HG02938 (cell line): ENCODE measurements around the gene USP24.
"Not testable (repeated sequence)": the region's sequence is repeated elsewhere in the genome, so short reads cannot be mapped to it uniquely, and the experiment has no call there.

Experiments used
- ATAC-seq: cut with Tn5 transposase; IDR thresholded peaks from one replicate; pipeline ENCODE4 v1.9.1; 2021; ENCODE audit warnings: mild to moderate bottlenecking, moderate library complexity; ENCODE audit not compliant: unreplicated experiment

USP24 gene

DNA sequence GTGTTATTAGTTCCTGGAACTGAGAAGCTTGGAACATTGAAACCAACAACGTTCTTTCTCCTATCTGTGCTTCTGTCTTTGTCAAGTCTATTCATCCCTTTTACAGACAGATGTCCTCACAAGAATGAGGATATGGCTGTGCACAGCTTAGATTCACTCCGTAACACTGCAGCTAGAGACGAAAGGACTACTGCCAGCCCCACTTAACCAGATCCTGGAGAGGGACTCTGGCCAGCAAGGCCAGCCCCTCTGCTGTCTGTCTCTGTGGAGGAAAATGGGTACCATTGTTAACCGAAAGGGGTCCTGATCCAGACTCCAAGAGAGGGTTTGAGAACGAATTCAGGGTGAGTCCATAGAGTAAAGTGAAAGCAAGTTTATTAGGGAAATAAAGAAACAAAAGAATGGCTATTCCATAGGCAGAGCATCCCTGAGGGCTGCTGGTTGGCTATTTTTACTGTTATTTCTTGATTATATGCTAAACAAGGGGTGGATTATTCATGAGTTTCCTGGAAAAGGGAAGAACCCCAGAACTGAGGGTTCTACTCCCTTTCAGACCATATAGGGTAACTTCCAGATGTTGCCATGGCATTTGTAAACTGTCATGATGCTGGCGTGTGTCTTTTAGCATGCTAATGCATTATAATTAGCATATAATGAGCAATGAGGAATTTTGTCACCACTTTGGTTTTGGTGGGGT is 17.4 kb upstream of the USP24 start:
- ATAC-seq: no peak

DNA sequence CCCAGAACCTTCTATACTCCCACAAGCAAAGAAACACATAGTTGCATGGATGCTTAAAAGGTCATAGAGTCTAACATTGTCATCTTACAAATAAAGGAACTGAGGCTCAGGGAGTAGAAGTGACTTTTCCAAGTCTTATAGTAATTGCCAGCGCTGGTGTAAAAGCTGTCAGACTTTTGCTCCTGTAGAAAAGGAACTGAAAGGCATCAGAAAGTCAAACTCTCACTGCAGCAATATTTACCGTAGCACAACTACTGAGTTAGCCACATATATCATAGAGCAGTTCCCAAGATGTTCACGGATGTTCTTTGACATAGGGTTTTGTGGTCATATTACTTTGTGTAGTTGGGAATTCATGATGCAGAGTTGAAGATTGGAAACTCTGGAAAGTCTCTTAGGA is 16.6 kb upstream of the USP24 start:
- ATAC-seq: no peak

DNA sequence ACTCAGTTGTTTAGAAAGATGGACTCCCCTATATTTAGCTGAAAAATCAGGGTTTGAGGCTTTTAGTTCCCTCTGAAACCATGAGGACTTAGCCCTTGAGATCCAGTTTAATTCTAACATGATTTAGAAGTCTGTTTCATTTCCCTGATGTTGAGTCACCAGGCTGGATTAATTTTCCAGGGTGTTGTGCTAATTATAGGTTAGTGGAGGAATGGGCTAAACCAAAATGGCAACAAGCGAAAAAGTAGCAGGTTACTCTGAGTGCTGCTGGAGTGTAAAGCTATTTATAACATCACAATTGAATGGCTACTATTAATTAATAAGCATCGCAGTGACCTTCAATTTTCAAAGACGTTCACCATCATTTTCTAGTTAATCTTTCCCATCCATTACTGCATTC is 15.5 kb upstream of the USP24 start:
- no peak for ATAC-seq

DNA sequence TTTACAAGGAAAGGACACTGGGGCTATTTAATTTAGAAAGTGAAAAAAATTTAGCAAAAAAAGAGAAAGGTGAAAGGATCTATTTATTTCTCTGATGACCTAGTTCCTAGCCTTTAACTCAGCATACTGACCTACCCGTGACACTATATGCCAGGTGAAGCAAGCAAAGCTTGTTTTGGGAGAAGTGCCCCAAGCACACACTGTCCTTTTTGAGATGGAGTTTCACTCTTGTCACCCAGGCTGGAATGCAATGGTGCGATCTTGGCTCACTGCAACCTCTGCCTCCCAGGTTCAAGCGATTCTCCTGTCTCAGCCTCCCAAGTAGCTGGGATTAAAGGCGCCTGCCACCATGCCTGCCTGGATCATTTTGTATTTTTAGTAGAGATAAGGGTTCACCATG is 14.6 kb upstream of the USP24 start:
- ATAC-seq: not testable (repeated sequence)

DNA sequence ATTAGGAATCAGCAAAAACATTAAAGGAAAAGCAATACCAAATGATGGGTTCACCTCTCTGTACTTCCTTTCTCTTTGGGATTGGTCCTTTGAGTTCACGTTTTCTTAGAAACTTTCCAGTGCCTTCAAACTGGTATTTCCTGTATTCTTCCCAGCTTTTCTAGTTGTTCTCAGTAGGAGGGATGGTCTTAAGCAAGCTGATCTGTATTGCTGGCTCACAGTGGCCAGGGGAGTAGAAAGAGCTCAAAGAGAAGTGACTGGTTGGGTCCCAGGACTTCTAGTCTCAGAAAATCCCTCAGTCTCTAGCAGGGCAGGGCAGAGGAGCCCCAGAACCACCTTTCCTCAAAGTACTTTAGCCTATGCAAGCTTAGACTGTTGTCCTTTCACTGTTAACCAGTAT is 10.1 kb upstream of the USP24 start:
- ATAC-seq: no peak

DNA sequence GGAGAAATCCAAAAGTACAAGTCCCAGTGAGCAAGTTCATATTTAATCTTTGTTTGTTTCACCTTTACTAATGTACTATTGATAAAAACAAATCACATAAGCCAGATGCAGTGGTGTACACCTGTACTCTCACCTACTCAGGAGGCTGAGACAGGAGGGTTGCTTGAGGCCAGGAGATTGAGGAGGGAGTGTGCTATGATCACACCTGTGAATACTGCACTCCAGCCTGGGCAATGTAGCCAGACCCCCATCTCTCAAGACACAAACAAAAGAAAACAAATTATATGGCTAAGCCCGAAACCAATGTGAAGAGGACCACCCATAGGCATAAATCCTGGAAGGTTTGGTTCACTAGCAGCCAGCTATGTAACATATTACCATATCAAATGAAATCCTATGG is 9.6 kb upstream of the USP24 start:
- ATAC-seq: no peak

DNA sequence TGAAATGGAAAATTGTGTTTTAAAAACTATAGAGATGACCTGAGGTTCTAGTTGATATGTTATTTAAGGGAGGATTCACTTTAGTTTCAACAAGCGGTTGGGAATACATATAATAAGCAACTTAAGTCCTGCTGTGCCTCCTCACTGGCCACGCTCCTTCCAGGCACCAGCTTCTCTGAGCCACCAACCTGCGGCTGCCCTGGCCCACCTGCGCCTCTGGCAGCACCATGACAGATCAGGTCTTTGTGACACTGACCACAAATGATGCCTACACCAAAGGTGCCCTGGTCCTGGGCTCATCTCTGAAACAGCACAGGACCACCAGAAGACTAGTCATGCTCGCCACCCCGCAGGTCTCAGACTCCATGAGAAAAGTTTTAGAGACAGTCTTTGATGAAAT is 7.0 kb upstream of the USP24 start:
- no peak for ATAC-seq

DNA sequence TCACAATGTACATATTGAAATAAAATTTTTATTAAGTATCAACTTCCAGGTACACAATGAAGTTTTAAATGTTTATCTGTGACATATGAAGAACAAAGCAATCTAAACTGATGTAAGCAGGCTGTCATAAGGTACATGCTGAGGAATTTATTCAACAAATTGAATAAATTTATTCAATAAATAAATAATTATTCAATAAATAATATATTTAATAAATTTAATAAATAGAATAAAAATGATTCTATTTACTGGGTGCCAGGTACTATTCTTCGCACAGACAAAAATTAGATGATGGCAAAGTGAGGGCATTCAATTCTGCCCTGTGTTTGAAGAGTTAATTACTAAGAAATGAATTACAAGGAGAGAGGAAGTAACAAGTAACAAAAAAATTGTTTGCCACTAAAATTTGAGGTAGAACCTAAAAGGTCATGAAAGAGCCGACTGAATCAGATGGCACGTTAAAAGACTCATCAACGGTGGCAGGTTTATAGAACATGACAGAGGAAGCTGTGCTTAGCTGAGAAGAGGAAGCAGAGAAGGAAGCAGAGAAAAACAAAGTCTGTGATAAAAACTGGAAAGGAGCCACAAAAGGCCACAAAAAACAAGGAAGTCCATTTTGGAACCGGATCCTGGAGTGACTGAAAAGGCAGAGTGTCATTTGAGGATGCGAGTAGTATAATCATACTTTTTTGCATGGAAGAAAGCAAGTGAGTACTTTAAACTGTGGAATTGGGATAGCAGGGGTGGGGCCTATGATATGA is 2.2 kb upstream of the USP24 start:
- no peak for ATAC-seq

DNA sequence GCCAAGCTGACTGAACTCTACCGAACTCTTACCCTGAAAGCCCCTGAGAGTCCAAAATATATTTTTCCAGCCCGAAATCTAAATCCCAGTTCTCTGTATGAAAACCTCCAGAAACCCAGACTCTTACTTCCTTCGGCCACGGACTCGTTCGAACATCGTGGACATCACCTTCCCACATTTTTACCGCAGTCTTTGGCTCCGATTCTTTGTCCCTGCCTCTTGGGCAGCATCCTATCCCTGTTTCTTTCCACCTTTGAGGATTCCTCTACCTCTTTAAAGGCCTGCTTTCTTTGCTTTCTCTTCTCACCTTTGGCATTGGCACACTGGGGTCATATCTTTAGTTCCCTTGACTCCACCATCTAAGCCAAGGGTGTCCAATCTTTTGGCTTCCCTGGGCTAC is 932 bp upstream of the USP24 start:
- no peak for ATAC-seq

DNA sequence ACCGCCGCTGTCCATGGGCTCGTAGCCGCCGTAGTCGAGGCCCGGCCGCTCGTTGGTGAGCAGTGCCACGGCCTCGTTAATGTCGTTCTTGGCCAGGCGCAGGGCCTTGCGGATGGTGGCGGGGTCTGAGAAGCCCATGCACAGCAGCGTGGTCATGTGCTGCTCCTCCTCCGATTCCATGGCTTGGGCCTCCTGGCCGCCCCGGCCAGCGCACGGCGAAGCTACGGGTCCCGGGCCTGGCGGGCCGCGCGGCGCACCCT is 300 bp downstream of the USP24 start:
- ATAC-seq: peak; percentile 6

DNA sequence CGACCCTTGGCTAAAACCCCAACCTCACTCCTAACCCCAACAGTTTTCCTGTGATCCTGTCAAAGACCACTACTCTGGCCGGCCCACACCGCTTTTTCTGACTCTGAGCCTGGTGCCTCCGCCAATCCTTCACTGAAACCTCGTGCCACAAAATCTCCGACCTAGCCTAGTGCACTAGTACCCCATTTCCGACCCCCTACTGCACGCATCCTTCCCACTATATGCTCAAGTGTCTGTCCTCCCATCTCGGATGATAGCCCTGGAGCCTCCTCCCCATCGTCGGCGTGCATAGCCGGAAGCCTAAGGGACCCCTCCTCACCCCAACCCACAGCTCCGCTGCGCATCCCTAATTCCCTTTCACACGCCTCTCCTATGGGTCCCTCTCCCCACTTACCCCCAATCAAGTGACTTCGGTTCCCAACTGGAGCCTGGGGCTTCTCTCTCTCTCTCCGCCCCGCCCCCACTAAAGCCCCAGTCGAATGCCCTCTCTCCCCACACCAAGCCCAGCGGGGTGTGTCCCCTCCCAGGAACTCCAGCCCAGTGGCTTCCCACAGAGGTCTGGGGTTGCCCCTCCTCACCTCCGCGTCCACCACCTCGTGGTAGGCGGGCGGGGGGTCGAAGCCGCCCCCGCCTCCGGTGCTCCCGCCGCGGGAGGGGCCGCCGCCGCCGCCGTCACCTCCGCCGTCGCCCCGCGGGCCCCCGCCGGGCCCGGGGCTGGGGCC is 791 bp downstream of the USP24 start:
- ATAC-seq: peak; percentile 5

DNA sequence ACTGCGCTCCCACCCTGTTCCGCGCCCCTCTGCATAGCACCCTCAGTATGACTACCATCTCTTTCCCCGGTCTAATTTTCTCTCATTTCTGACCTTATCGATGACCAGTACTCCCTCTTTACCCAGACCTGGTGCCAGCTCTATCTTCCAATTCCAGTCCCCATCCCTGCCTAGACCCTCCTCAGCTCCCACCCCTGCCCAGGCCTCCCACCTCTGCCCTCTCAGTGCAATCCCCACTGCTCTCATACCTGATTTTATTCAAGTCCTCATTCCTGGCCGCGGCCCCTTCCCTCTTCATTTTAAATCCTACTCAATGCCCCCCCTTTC is 1.3 kb downstream of the USP24 start:
- ATAC-seq: no peak

DNA sequence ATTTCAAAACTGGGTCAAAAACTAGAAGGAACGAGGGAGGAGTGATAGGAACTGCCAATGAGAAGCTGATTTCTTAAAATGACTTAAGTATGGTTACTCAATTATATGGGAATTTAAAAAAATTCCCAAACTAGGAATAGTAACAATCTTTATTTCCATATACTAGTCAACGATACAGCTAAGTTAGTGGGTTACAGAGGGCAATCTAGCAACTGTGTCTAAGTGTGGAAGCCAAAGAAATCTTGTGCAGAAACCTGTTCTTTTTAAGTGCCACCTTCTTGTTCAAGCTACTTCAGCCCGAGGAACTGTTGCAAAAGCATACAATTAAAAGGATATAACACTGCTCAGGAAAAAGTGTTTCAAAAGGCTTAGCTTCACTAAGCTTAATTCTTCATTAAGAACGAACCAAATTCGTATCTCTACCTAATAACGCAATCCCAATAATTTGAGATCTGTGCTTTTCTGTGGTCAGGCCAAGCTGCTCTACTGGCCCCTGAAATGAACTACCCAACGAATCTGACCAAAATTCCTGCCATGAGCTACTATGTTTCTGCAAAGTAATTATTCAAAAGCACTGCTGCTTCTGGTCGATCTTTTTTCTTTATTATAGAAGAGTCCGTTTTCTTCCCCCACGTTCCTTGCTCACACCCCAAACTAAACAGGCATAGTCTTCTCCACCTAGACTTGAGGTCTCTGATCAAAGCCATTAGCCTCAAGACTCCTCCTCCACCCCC is 1.8 kb downstream of the USP24 start:
- no peak for ATAC-seq

DNA sequence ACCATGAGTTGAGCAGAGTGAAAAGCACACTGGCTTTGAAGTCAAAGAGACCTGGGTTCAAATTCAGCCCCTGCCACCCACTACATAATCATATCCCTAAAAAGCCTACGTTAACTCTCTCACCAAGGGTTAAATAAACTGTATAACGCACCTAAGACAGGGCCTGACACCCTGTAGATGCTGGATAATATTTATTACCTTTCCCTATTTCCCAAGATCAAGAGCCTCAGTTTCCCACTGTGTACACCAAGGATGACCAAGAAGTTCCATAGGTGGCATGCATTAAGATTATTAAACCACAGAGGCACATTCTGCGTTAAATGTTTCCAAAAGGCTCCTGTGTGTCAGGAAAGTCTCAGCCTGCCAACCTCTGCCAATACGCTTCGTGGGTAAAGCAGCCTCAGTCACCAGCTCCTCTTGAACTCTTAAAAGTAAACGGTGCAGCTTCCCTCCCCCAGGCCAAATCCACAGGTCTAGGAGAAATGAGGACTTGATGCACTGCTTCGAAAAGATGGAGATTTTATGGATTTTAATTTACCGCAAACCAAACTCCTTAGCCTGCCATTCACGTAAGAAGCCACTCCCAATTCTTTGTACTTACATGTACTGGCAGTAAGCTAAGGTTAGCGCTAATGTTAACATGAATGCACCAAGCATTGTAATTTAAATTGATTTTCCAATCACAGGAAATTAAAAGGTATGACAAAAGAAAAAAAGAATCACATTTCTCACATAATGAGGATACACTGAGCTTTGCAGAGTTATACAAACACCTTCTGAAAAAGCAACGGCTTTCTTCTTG is 2.6 kb downstream of the USP24 start:
- ATAC-seq: no peak

DNA sequence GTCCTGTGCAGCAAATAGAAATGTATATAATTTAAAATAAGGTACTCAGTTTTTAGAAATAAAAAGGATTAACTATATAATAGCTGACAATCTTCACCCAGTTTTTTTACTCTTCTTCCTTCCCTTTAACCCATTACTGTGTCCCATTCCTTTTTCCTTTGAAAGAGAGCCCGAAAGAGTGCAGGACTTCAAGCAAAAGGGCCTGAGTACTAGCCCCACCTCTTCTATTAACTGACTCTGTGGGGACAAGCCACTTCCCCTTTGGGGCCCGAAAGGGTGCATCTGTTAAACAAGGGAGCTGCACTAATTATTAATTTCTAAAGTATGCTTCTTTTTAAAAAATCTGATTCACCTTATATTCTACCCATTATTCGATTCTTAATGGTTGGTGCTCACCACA is 3.3 kb downstream of the USP24 start:
- peak; percentile 37 for ATAC-seq

DNA sequence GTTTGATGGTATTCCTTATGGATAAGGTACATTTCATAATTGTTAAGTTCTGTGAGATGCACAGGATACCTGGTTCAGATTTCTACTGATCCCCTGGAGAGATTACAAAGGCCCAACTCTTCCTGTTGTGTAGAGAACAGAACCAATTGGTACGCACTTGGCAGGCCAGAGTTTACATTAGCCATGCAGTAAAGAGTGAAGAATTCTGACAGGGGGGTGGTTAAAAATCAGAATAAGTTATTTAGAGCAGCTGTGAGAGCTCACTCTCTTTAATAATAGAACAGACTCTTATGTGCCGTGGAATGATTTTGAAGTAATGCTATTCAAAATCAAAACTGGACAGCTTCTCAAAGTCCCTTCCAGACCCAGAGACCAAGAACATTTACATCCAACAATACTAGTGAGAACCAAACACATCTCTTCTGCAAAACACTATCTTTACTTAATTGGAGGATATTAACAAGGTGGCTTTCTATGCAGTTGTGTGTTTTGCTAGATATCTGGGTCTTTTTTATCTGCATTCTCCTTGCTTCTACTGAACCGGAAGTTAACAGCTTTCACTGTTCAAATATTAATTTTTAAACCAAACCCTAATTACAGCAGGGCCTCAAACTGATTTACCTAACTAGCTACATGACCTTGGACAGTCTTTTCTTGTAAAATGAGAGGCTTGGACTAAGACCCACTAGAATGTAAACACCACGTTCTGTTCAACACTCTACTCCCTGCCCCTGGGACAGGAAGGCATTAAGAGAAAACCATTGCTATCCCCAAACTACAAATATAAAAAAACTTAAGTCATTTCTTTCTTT is 4.0 kb downstream of the USP24 start:
- ATAC-seq: no peak

DNA sequence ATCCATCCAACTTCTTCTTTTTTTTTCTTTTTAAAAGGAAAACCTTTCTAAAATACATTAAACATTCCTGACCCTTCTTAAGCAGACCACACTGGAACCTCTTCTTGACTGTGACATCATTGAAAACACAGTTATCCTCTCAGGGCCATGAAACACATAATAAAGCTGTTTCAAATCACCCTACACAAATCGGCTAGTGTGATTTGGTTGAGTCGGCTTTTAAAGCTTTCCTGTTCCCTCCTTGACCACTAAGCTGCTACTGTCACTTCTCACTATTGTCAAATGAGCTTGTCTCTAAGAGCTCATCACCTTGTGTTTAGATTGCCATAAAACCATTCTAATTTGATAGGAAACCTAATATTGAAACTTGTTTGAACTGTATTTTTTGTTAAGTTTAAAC is 5.9 kb downstream of the USP24 start:
- no peak for ATAC-seq

DNA sequence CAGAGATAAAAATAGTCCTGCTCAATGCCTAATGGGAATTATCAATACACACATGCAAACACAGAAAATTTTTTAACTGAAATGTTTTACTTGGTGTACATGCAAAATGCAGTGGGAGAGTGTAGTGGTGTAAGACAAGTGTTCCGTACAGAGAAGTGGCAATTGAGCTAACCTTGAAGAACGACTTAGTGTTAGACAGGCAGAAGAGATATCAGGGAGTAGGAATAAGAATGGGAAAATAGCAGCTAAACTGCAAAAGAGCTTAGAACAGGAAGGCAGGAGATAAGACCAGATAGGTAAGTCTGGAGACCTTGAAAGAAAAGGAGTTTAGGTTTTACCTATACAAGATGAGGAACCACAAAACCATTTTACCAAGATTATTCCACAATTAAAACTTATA is 9.0 kb downstream of the USP24 start:
- no peak for ATAC-seq

DNA sequence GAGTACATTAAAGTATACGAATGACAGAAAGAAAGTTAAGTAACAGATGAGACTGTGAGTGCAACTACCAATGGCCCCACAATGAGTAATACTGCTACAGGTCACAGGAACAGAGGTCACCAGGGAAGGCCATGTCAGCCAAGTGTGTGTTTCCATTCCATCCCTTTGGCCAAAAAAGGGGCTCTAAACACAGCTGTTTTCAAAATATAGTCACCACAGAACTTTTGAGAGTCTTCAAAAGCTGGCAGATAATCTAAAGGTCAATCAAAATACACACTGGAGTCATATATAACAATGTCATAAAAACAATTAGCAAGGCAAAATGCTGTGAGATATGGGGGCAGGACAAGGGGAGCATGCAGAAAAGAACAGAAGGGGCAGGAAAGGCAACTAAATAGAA is 10.2 kb downstream of the USP24 start:
- ATAC-seq: peak; percentile 72

DNA sequence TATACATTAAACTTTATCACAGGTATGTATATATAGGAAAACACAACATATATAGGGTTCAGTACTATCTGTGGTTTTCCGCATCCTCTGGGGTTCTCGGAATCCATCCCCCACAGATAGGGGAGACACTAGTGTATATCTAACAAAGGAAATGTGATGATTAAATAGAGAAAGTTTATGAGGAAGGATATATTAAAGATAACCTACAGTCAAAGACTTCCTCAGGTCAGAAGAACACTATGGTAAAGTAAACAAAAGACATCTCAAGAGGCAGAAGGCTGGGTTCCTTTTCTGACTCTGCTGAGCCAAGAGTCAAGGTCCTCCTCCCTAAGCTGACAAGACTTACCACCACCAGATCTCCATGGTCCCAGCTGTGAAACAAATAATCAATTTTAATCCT is 12.1 kb downstream of the USP24 start:
- ATAC-seq: no peak
